ENCODE data around the gene SPNS2. TPM values are rescaled to one million over a fixed set of nuclear protein-coding genes. Genes with fewer than 3 reads are reported as not detected.

SPNS2 gene
- total RNA-seq, 2 experiments from 2014 or later: 4.0 to 4.2 TPM

GRCh38 chr17:4587195-4587594 is 88.5 kb downstream of the SPNS2 start:
- Mint-ChIP-seq H3K4me3 (no peak overlapping the region), H3K36me3 (ENCODE audit: low read depth) (no peaks in the 10 kb centered on the region), H3K4me1 (ENCODE audit: low read depth) (peaks cover 3% of the 10 kb centered on the region), H3K9me3 (ENCODE audit: insufficient read depth) (no peaks in the 10 kb centered on the region), H3K27me3 (ENCODE audit: low read depth) (peaks cover 37% of the 10 kb centered on the region), H3K27ac (no peak overlapping the region)
- no peak for DNase-seq
- ChIA-PET CTCF (interaction anchor here (1.1 to 1.4 kb wide), 2 partner anchors 20 to 22 kb away, joined by 3 to 5 read pairs; no protein-coding TSS in a partner anchor), POLR2A (interaction anchor here (0.7 kb wide), 1 partner anchor 32 kb away, joined by 3 read pairs; the partner anchor contains the start of gene MYBBP1A)
- no peak for ATAC-seq

DNA sequence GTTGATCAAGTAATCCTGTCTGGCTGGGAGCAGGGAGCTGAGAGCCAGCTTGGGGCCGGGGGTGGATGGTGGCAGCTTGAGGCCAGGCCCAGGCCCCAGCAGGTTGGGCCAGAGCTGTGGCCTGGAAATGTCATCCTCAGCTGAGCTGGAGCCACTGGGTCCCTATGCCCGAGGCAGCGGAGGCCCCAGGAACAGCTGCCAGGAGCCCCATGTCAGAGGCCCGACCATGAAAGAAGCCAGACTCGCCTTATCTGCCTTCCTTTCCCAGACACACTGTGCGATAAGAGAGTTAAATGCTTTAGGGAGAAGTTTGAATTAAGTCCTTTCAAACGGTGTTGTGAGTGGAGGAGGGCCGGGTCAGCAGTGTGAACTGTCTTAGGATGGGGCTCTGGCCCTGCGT is 89.1 kb downstream of the SPNS2 start:
- Mint-ChIP-seq H3K4me3 (no peak overlapping the region), H3K36me3 (ENCODE audit: low read depth) (no peaks in the 10 kb centered on the region), H3K27ac (no peak overlapping the region), H3K4me1 (ENCODE audit: low read depth) (peaks cover 3% of the 10 kb centered on the region), H3K9me3 (ENCODE audit: insufficient read depth) (no peaks in the 10 kb centered on the region), H3K27me3 (ENCODE audit: low read depth) (peaks cover 33% of the 10 kb centered on the region)
- CTCF ChIA-PET: interaction anchor here (1.1 kb wide), 1 partner anchor 23 kb away, joined by 3 read pairs; no protein-coding TSS in a partner anchor
- ATAC-seq (no peak), DNase-seq (no peak)
- POLR2A ChIA-PET: no interaction called here

DNA sequence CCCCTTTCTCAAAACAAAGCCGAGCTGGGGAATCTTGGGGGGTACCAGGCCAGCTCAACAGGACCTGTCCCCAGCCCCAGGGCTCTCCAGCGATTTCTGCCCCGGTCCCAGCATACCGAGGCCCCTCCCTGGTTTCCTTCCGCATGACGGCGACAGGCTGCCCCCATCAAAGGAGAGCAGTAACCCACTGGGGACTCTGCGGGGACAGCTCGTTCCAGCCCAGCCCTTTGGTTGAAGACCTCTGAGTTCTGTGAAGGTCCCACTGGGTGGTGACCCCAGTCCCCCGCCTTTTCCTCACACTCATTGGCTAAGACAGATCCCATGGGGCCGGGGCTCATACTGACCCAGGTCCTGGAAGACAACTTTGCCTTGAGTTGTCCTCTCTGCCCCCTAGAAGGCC is 89.7 kb downstream of the SPNS2 start:
- Mint-ChIP-seq H3K27me3 (ENCODE audit: low read depth) (peaks cover 27% of the 10 kb centered on the region), H3K4me3 (no peak overlapping the region), H3K9me3 (ENCODE audit: insufficient read depth) (no peaks in the 10 kb centered on the region), H3K4me1 (ENCODE audit: low read depth) (peaks cover 3% of the 10 kb centered on the region), H3K27ac (no peak overlapping the region), H3K36me3 (ENCODE audit: low read depth) (no peaks in the 10 kb centered on the region)
- ATAC-seq (no peak), DNase-seq (no peak)
- ChIA-PET POLR2A (no interaction called here), CTCF (no interaction called here)

Other genes starting within 250 kb of the SPNS2 start
- gene ANKFY1, start 234.9 kb upstream of the SPNS2 start, total RNA-seq: 10 to 100 TPM; 78.9 to 81.9 TPM
- gene UBE2G1, start 132.2 kb upstream of the SPNS2 start, total RNA-seq: 10 to 100 TPM; 69.1 TPM
- 10 to 100 TPM; 26.8 to 29.1 TPM for gene SPNS3, start 64.9 kb upstream of the SPNS2 start, total RNA-seq
- 10 to 100 TPM; 70.7 to 76.7 TPM for gene MYBBP1A, start 56.5 kb downstream of the SPNS2 start, total RNA-seq
- not detected for gene GGT6, start 61.7 kb downstream of the SPNS2 start, total RNA-seq
- gene SMTNL2, start 85.6 kb downstream of the SPNS2 start, total RNA-seq: not detected
- not detected for gene ALOX15, start 142.8 kb downstream of the SPNS2 start, total RNA-seq
- 10 to 100 TPM; 69.2 to 76.1 TPM for gene PELP1, start 205.3 kb downstream of the SPNS2 start, total RNA-seq
- gene ARRB2, start 211.8 kb downstream of the SPNS2 start, total RNA-seq: 100 to 1,000 TPM; 302 to 316 TPM
- gene MED11, start 232.5 kb downstream of the SPNS2 start, total RNA-seq: 10 to 100 TPM; 23.0 to 27.2 TPM
- gene ZMYND15, start 241.0 kb downstream of the SPNS2 start, total RNA-seq: not detected
- gene CXCL16, start 241.0 kb downstream of the SPNS2 start, total RNA-seq: under 1 TPM; 0.50 to 0.89 TPM